OCI-LY3 (cell line): Measurements from ENCODE around the gene PCSK2.

Experiments used
- H2AFZ ChIP-seq: fragments of 200-600, 300-600 bp; shearing (Covaris generic); 2 replicates; pipeline ENCODE4 v1.6.0; 2014; ENCODE audit warnings: antibody characterized with exemption, low read depth, low read length
- H3K27ac ChIP-seq: fragments of 200-600, 300-600 bp; sonication (generic); 2 replicates; pipeline ENCODE4 v1.5.1; 2014; ENCODE audit warnings: mild to moderate bottlenecking, low read length, moderate library complexity, mixed read lengths
- H3K27me3 ChIP-seq: fragments of 200-600, 300-600 bp; sonication (generic); 2 replicates; pipeline ENCODE4 v1.6.1; 2014; ENCODE audit warnings: low read depth, low read length, mixed read lengths
- H3K36me3 ChIP-seq: fragments of 200-600, 300-600 bp; sonication (generic); replicated peaks from 2 replicates; pipeline ENCODE3; 2014; ENCODE audit warnings: low read depth, low read length, mixed read lengths
- H3K4me1 ChIP-seq: fragments of 300-600, 200-600 bp; sonication (generic); 2 replicates; pipeline ENCODE4 v1.6.1; 2014; ENCODE audit warnings: low read length, mixed read lengths
- H3K4me2 ChIP-seq: fragments of 200-600, 300-600 bp; sonication (generic); 2 replicates; pipeline ENCODE4 v1.6.1; 2014; ENCODE audit warnings: low read length, mixed read lengths
- H3K4me3 ChIP-seq: fragments of 300-600, 200-600 bp; sonication (generic); 2 replicates; pipeline ENCODE4 v1.5.1; 2014; ENCODE audit warnings: antibody characterized with exemption, mild to moderate bottlenecking, low read length, moderate library complexity
- H3K79me2 ChIP-seq: fragments of 300-600, 200-600 bp; shearing (Covaris generic); 2 replicates; pipeline ENCODE4 v1.6.1; 2014; ENCODE audit warnings: mild to moderate bottlenecking, low read length, mixed read lengths
- H3K9ac ChIP-seq: fragments of 300-600, 200-600 bp; shearing (Covaris generic); 2 replicates; pipeline ENCODE4 v1.6.0; 2014; ENCODE audit warnings: mild to moderate bottlenecking, low read length, moderate library complexity
- H3K9me3 ChIP-seq: fragments of 200-600, 300-600 bp; shearing (Covaris generic); 2 replicates; pipeline ENCODE4 v1.6.1; 2014; ENCODE audit warnings: low read length, mixed read lengths; ENCODE audit not compliant: insufficient read depth
- H4K20me1 ChIP-seq: fragments of 200-600, 300-600 bp; sonication (generic); 2 replicates; pipeline ENCODE4 v1.6.1; 2016; ENCODE audit warnings: low read length, mixed read lengths; ENCODE audit not compliant: insufficient read depth
- CTCF ChIP-seq: fragments of 200-600, 300-600 bp; sonication (generic); IDR thresholded peaks from 2 replicates; pipeline ENCODE4 v1.5.1; 2014; ENCODE audit warnings: antibody characterized with exemption, low read length, low read depth
- EZH2phosphoT487 ChIP-seq: fragments of 200-600 bp; shearing (Covaris generic); IDR thresholded peaks from 2 replicates; pipeline ENCODE4 v1.6.1; 2018; ENCODE audit warnings: antibody characterized with exemption, mixed run types, low read depth

PCSK2 gene

GRCh38 chr20:17456279-17456678, 229.4 kb downstream of the PCSK2 start:
- Histone ChIP-seq H3K79me2 (no peaks in the 10 kb centered on the region), H4K20me1 (no peaks in the 10 kb centered on the region), H2AFZ (no peak overlapping the region), H3K36me3 (no peaks in the 10 kb centered on the region), H3K27me3 (peaks cover 60% of the 10 kb centered on the region), H3K9me3 (no peaks in the 10 kb centered on the region), H3K27ac (no peak overlapping the region), H3K4me2 (no peak overlapping the region), H3K9ac (no peak overlapping the region), H3K4me1 (no peaks in the 10 kb centered on the region), H3K4me3 (no peak overlapping the region)
- no peak for TF ChIP-seq EZH2phosphoT487
- TF ChIP-seq CTCF: no peak

- no peaks in the 10 kb centered on the region for H3K4me1 ChIP-seq
- H3K4me3 ChIP-seq: no peak overlapping the region
- H3K79me2 ChIP-seq: no peaks in the 10 kb centered on the region
- H3K27ac ChIP-seq: no peak overlapping the region
- H3K9me3 ChIP-seq: no peaks in the 10 kb centered on the region
- no peak overlapping the region for H3K9ac ChIP-seq
- H3K4me2 ChIP-seq: no peak overlapping the region
- no peak overlapping the region for H2AFZ ChIP-seq
- TF ChIP-seq EZH2phosphoT487: no peak
- no peak for TF ChIP-seq CTCF
- H3K36me3 ChIP-seq: no peaks in the 10 kb centered on the region
- H3K27me3 ChIP-seq: peaks cover 55% of the 10 kb centered on the region
- no peaks in the 10 kb centered on the region for H4K20me1 ChIP-seq
These were observed 230.2 kb downstream of the PCSK2 start for GRCh38 chr20:17457079-17457478.

- Histone ChIP-seq H4K20me1 (no peaks in the 10 kb centered on the region), H3K4me1 (no peaks in the 10 kb centered on the region), H3K4me3 (no peak overlapping the region), H3K27me3 (peaks cover 49% of the 10 kb centered on the region), H3K27ac (no peak overlapping the region), H3K9ac (no peak overlapping the region), H3K9me3 (no peaks in the 10 kb centered on the region), H2AFZ (no peak overlapping the region), H3K79me2 (no peaks in the 10 kb centered on the region), H3K36me3 (no peaks in the 10 kb centered on the region), H3K4me2 (no peak overlapping the region)
- TF ChIP-seq CTCF (no peak), EZH2phosphoT487 (no peak)
These were observed 230.8 kb downstream of the PCSK2 start for GRCh38 chr20:17457588-17458190.

- Histone ChIP-seq H3K4me2 (no peak overlapping the region), H4K20me1 (no peaks in the 10 kb centered on the region), H3K9me3 (no peaks in the 10 kb centered on the region), H3K9ac (no peak overlapping the region), H3K79me2 (no peaks in the 10 kb centered on the region), H2AFZ (no peak overlapping the region), H3K27me3 (peaks cover 32% of the 10 kb centered on the region), H3K4me3 (no peak overlapping the region), H3K4me1 (no peaks in the 10 kb centered on the region), H3K27ac (no peak overlapping the region), H3K36me3 (no peaks in the 10 kb centered on the region)
- TF ChIP-seq CTCF (no peak), EZH2phosphoT487 (no peak)
These were observed 233.3 kb downstream of the PCSK2 start for GRCh38 chr20:17460119-17460518.
